Renal cortex interstitium (tissue), 11 donors: ENCODE measurements around the gene SUSD2. TPM values are rescaled to one million over a fixed set of nuclear protein-coding genes. Genes with fewer than 3 reads are reported as not detected.

Experiments
- DNase-seq, 11 donors: peaks; one replicate each; pipeline ENCODE4 v3.0.0-alpha.2; 2013; ENCODE audit warnings: low read depth in 9 of 11, low spot score in 4 of 11; ENCODE audit errors: extremely low read depth in 1 of 11
- polyA plus RNA-seq, 3 donors: library from polyadenylated mRNA; unstranded; fragments of 120-200 nt; gene quantifications; one replicate each; pipeline ENCODE4 v1.2.1, GENCODE V29; 2013; ENCODE audit not compliant: insufficient read length in 3 of 3

The SUSD2 gene
- polyA plus RNA-seq, 3 donors = 10.9 to 20.8 (median 13.8) TPM

DNA sequence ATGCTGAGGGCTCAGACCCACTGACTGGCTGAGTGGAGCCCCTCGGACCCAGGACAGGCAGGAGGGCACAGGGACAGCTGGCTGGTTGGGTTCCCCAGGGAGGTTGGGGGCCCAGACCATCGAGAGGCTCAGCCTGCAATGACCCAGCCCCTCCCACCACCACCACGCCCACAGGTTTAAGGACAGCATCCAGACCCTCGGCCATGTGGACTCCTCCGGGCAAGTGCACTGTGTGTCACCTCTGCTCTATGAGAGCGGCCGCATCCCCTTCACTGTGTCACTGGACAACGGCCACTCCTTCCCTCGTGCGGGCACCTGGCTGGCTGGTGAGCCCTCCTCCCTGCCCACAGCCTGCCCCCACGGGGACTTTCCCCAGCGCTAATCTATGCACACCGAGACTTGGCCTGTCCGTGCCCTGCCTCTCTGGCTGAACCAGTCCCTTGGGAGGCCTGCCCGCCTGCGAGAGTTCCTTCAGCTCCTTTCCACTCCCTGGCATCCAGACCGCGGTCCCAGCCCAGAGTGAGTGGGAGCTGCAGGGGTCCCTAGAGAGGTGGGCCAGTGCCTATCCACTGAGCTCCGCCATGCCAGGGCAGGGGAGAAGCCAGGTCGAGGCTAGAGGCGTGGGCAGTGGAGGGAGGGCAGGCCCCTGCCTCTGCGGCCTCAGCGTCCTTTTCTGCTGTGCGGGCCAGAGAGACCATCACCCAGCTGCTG, 2.2 kb downstream of the SUSD2 start:
- no peak for DNase-seq

DNA sequence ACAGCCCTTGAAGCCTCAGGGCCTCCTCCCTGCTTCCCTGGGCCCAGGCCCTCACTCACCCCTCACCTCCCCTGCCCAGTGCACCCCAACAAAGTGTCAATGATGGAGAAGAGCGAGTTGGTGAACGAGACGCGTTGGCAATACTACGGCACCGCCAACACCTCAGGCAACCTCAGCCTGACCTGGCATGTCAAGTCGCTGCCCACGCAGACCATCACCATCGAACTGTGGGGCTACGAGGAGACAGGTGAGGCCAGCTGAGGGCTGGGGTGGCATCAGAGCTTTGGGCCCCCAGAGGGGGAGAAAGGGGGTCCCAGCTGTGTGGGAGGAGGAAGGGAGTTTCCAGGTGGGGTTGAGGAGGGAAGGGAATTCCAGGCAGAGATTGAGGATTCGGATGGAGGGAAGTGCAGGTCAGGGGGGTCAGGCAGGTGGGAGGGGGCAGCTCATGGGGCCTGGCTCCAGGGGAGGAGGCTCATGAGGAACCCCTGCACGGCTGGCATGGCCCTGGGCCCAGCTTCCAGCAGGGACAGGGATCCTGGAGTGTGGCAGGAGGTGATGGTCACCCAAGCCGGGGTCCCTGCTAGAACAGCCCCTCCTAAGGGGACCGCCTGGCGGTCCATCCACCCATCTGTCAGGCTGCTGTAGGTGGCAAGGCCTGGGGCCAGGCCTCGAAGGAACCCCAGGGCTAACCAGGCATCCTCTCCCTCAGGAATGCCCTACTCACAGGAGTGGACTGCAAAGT, 2.9 kb downstream of the SUSD2 start:
- no peak for DNase-seq

DNA sequence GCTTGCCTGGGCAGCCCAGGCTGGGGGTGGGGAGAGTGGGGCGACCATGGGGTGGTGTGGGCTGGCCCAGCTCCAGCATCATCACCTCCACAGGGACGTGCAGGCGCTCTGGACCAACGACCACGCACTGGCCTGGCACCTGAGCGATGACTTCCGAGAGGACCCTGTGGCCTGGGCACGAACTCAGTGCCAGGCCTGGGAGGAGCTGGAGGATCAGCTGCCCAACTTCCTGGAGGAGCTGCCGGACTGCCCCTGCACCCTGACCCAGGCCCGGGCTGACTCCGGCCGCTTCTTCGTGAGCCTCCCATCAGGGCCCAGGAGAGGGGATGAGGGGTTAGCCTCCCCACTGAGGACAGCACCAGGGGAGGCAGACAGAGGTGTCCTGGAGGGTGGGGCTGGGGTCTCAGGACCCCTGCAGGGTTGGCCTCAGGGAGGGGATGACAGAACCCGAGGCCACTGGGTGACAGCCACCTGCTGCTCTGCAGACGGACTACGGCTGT, 3.8 kb downstream of the SUSD2 start:
- DNase-seq = no peak

DNA sequence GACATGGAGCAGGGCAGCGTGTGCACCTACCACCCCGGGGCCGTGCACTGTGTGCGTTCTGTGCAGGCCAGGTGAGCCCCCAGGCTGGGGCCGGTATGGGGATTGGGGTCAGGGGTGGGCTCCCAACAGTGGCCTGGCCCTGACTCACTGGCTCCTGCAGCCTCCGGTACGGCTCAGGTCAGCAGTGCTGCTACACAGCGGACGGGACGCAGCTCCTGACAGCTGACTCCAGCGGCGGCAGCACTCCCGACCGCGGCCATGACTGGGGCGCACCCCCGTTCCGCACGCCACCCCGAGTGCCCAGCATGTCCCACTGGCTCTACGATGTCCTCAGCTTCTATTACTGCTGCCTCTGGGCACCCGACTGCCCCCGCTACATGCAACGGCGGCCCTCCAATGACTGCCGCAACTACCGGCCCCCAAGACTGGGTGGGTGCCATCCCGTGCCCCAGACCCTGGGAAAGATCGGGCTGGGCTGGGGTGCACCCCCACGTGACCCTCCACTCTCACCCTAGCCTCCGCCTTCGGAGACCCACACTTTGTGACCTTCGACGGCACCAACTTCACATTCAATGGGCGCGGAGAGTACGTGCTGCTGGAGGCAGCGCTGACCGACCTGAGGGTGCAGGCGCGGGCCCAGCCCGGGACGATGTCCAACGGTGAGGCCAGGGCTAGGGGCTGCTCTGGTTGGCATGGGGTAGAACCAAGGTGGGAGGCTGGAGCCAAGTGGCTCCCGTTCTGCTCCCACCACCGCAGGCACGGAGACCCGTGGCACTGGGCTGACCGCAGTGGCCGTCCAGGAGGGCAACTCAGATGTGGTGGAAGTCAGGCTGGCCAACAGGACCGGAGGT, 4.4 kb downstream of the SUSD2 start:
- DNase-seq = no peak

DNA sequence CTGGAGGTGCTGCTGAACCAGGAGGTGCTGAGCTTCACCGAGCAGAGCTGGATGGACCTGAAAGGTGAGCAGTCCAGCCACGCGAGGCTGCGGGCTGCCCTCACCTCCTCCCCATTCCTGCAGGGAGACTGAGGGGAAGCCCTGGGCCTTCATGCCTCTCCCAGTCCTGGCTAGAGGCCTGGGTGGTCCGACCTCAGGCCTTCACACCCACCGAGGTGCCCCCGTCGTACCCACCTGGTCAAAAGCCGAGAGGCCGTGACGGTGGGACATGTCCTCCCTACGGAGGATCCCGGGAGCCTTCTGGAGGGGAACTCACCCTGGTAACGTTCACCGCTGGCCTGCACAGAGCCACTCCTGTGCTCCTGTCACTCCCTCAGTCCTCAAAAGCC, 5.1 kb downstream of the SUSD2 start:
- DNase-seq = no peak

DNA sequence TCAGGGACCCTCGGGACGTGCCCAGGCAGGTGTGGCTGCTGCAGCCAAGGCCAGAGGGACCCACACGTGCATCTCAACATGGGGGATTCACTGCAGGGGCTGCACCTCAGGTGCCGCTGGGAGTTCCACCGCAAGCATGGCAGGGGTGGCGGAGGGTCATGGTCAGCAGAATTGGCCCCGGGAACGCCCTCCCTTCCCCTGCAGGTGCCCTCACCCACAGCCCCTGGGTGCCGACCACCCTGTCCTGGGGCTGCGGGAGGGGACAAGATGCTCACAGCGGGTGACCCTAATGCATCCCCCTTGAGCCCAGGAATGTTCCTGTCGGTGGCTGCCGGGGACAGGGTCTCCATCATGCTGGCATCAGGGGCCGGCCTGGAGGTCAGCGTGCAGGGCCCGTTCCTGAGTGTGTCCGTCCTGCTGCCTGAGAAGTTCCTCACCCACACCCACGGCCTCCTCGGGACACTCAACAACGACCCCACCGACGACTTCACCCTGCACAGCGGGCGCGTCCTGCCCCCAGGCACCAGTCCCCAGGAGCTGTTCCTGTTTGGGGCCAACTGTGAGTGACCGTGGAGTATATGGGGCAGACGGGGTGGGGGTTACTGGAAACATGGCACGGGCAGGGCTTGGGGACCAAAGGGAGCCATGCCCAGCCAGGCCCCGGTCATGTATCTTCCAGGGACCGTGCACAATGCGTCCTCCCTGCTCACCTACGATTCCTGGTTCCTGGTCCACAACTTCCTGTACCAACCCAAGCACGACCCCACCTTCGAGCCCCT, 5.8 kb downstream of the SUSD2 start:
- no peak for DNase-seq

DNA sequence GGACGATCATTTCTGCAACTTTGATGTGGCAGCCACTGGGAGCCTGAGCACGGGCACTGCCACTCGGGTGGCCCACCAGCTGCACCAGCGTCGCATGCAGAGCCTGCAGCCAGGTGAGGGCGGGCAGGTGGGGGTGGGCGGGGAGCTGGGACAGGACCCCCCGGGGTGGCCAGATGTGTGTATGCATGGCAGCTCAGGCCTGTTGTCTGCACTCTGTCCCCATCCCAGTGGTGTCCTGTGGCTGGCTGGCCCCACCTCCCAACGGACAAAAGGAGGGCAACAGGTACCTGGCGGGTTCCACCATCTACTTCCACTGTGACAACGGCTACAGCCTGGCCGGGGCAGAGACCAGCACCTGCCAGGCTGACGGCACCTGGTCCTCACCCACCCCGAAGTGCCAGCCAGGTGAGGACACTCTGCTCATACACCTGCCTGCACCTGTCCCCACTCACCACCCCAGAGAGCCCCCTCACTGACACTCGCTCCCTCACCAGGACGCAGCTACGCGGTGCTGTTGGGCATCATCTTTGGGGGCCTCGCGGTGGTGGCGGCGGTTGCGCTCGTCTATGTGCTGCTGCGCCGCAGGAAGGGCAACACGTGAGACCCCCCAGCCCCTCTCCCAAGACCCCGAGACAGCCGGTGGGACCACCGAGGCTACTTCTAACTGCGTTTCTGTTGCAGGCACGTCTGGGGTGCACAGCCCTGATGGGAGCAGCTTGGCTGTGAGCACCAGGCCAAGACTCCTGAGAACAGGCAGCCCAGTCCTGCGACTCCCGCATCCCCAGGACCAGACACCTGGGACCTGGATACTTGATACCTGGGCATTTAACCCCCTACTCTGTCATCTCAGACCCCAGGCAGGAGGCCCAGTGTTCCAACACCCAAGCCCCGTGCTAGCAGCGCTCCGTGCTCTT, 6.7 kb downstream of the SUSD2 start:
- no peak for DNase-seq

DNA sequence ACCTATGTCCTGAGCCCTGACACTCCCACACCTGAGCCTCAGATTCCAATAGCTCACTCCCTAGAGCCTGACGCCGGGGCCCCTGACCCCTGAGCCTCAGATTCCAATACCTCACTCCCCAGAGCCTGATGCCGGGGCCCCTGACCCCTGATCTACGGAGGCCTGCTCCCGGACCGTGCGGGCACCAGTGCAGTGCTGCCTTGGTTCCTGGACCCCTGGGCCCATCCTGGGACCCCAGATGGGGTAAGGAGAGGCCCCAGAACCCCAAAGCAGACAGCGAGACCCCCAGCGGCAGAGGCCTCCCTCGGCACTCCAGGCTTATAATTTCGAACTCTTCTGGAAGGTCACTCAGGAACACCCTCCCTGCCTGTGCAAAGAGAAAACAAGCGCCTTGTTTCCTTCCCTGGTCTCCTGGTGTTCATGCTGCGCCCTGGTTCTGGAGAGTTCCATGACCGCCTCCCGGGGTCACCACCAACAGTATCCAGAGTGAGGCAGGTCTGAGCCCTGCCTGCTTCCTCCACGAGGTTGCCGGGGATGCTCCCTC, 7.5 kb downstream of the SUSD2 start:
- DNase-seq = no peak

DNA sequence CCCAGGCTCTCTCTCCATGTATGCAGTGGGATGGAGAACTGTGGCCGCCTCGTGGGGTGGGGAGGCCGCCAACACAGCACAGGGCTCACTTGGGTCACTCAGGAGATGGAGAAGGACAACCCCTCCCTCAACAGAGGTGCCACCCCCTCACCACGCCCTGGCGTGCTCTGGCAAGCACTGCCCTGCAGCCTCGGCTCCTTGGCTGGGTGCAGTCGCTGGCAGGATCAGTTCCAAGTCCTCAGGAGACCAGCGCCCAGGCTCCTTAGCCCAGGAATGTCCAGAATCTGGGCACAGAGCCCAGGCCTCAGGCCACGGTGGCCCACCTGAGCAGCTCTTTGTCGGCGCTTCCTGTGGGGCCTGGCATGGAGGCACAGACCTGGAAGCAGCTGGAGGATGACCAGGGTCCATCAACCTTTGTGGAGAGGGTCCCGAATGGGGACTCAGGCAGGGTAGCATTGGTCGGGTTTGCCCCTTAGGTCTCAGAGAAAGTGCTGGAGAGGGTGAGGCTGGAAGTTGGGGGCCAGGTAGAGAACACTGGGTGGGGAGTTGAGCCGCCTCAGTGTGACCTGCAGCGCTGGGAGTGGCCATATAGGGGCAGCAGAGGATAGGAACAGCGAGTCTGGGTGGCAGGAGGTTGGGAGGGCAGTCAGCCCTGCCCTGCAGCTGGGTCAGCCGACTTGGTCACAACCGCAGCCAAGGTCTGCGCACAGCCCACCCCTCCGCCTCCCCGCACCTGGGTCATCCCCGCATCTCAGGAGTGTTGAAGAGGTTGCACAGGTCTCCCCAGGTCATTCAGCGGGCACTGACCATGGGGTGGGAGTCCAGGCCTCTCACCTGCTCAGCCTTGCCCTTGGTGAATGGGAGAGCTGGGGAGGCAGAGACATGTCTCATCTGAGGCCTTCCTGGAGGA, 8.2 kb downstream of the SUSD2 start:
- DNase-seq = peak in 5 of 11 donors; percentile 37 to 60 (median 41)

DNA sequence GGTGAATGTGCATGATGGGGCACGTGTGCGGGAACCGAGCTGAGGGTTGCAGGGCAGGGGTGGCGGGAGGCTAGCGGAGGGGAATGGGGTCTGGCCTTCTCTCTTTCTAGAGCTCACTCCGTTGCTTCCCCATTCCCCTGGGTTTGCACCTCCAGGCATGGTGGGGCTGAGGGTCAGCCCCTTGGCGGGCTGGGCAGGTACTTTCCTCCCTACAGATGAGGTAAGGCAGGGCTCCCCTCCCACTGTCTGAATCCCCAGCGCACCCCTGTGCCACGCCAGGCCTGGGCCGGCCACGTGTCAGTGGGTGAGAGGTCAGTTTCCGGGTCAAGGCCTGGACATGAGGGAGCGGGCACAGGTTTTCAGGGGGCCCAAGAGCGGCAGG, 8.9 kb downstream of the SUSD2 start:
- DNase-seq = no peak

DNA sequence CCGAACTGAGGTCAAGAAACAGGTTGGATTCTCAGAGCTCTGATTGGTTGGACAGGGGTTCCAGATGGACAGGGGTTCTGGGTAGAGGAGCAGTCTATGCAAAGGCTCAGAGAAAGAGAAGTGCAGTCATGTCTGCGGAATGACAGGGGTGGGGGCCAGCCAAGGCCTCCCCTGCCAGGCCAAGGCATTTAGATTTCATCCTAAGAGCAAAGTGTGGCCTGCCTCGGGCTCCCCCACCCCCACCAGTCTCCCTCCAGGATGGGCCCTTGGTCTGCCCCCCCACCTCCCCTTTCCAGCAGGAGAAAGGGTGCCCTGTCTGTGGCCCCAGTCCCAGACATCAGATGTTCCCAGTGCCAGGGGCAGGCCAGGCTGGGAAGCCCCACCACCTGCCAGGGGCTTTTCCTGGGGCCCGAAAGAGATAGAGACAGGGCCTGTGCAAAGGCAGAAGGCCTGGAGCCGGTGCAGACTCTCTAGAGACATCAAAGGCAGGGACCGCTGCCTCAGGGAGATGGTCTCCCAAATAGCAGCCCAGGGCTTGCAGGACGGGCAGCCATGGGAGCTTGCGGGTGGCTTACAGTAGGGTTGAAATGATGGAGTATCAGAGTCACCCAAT, 9.4 kb downstream of the SUSD2 start:
- no peak for DNase-seq

DNA sequence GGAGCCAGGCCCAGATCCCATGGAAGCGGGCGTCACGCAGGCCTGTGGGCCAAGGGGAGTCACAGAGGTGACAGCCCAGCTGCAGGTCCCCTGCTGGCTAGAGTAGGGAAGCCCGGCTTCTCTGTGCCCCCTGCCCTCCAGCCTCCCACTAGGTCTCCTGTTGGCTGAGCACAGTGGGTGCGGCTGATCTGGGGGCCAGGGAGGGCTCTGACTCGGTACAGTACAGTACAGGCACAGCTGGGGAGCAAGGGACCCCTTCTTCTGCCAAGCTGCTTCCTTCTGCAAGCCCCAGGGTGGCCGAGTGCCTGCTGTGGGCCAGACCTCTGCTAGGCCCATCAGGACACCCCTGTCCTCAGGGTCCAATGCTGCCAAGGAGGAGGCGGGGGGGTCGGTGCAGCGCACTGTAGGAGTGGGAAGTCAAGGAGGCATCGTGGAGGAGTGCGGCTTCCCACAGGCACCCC, 10.1 kb downstream of the SUSD2 start:
- no peak for DNase-seq

DNA sequence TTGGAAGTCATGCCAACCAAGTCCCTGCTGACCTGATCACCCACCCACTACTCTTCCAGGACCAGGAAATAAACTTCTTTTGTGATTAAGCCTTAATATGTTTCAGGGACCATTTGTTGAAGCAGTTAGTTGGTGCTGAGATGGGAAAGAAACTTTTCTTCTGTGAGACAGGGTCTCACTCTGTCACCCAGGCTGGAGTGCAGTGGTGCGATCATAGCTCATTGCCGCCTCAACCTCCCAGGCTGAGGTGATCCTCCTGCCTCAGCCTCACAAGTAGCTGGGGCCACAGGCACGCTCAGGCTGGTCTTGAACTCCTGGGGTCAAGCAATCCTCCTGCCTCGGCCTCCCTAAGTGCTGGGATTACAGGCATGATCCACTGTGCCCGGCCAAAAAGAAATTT, 10.6 kb downstream of the SUSD2 start:
- DNase-seq = no peak

DNA sequence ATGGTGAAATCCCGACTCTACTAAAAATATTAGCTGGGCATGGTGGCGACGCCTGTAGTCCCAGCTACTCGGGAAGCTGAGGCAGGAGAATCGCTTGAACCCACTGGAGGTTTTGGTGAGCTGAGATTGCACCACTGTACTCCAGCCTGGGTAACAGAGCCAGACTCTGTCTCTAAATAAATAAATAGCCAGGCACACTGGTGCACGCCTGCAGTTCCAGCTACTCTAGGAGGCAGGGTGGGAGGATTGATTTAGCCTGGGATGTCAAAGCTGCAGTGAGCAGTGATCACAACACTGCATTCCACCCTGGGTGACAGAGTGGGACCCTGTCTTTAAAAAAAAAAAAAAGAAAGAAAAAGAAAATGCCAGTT, 17.4 kb downstream of the SUSD2 start:
- DNase-seq = no peak

DNA sequence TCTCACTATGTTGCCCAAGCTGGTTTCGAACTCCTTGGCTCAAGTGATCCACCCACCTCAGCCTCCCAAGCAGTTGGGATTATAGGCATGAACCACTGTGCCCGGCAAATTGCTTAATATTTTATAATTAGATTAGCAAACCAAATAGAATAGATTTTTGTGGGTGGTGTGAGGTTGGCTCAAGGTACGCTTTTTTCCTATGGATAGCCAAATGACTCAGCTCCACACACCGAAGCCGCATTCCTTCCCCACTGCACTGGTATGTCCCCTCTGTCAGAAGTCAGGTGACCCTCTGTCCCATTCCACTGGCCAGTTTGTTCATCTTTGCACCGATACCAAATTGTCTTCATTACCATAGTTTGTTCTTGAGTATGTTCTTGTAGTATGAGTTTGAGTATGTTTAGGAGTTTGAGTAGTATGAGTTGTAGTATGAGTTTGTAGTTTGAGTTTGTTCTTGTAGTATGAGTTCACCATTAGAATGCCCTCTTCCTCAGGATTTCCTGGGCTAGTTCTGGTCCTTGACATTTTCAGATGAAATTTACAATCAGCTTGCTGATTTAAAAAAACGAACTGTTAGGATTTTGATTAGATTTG, 19.4 kb downstream of the SUSD2 start:
- no peak for DNase-seq
